ENCODE measurements around the gene DYNLT5. TPM values are rescaled to one million over a fixed set of nuclear protein-coding genes. Genes with fewer than 3 reads are reported as not detected.

The DYNLT5 gene
- total RNA-seq, 1 experiment from 2014 or later = not detected

DNA sequence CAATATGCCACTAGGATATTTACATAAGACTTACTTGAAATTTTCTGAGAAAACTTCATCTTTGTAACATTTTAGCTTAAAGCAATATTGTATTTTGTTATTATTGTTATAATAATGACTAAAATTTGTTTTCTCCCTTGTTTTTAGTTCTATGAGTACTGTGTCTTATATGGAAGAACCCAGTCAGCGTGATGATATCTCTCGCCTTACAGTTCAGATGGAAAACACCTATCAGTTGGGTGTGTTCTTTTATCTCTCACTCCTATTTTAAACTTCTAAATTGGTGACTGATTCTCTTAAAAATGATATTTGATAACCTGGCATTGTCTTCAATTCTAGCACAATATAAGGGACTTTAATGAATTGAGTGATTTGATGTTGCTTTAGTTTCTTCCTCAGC, 18.0 kb downstream of the DYNLT5 start:
- Histone ChIP-seq H3K9me2 (ENCODE audit: insufficient read depth) (no peaks in the 10 kb centered on the region), H3K36me3 (ENCODE audit: low read depth) (no peaks in the 10 kb centered on the region), H3K9me3 (ENCODE audit: insufficient read depth, low read depth) (no peaks in the 10 kb centered on the region), H3K4me2 (no peak overlapping the region), H3K79me2 (ENCODE audit: low read depth) (no peaks in the 10 kb centered on the region), H3K4me3 (no peak overlapping the region), H3K27me3 (ENCODE audit: insufficient read depth, low read depth) (no peaks in the 10 kb centered on the region), H3K27ac (no peak overlapping the region), H3K4me1 (replicated peaks; ENCODE audit: insufficient read depth) (no peaks in the 10 kb centered on the region), H2AFZ (no peak overlapping the region), H4K20me1 (ENCODE audit: insufficient read depth) (no peaks in the 10 kb centered on the region), H3F3A (ENCODE audit: insufficient read depth, low read depth) (no peaks in the 10 kb centered on the region)
- intact Hi-C loops (cut with micrococcal nuclease; ENCODE audit: unreplicated experiment) = no loop called here
- TF ChIP-seq EZH2 (IDR thresholded peaks at IDR 0.05; ENCODE audit: low read depth) = no peak
- TF ChIP-seq, protein P1, sequence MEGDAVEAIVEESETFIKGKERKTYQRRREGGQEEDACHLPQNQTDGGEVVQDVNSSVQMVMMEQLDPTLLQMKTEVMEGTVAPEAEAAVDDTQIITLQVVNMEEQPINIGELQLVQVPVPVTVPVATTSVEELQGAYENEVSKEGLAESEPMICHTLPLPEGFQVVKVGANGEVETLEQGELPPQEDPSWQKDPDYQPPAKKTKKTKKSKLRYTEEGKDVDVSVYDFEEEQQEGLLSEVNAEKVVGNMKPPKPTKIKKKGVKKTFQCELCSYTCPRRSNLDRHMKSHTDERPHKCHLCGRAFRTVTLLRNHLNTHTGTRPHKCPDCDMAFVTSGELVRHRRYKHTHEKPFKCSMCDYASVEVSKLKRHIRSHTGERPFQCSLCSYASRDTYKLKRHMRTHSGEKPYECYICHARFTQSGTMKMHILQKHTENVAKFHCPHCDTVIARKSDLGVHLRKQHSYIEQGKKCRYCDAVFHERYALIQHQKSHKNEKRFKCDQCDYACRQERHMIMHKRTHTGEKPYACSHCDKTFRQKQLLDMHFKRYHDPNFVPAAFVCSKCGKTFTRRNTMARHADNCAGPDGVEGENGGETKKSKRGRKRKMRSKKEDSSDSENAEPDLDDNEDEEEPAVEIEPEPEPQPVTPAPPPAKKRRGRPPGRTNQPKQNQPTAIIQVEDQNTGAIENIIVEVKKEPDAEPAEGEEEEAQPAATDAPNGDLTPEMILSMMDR (conservative IDR thresholded peaks at IDR 0.05) = no peak
- no peak for DNase-seq
- no TSS peak for BruUV-seq (replicated peaks)
- CTCF ChIA-PET = no interaction called here
- POLR2A ChIA-PET (ENCODE audit: unreplicated experiment) = no interaction called here

DNA sequence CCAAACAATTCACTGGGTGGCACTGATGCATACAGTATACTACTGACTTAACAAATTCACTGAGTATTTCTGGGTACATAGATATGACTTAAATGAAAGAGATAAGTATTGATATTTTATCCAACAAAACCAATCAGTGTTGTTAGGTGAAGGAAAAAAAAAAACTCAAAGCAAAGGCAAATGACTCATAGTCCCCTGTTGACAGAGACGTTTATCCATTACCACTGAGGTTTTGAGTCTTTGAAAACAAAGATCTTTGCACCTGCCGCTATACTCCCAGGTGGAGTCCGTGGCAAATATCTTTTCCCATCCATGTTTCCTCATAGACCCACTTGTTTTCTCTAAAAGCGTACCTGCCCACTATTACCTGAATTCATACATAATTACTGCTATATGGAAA, 18.4 kb downstream of the DYNLT5 start:
- ChIA-PET POLR2A (ENCODE audit: unreplicated experiment) (no interaction called here), CTCF (no interaction called here)
- no peaks in the 10 kb centered on the region for H3K4me1 ChIP-seq (replicated peaks; ENCODE audit: insufficient read depth)
- H3K36me3 ChIP-seq (ENCODE audit: low read depth) = no peaks in the 10 kb centered on the region
- no peak for DNase-seq
- no peaks in the 10 kb centered on the region for H3K9me2 ChIP-seq (ENCODE audit: insufficient read depth)
- H4K20me1 ChIP-seq (ENCODE audit: insufficient read depth) = no peaks in the 10 kb centered on the region
- no peak overlapping the region for H3K27ac ChIP-seq
- intact Hi-C loops (cut with micrococcal nuclease; ENCODE audit: unreplicated experiment) = no loop called here
- no peak overlapping the region for H3K4me3 ChIP-seq
- no peaks in the 10 kb centered on the region for H3F3A ChIP-seq (ENCODE audit: insufficient read depth, low read depth)
- no peaks in the 10 kb centered on the region for H3K79me2 ChIP-seq (ENCODE audit: low read depth)
- no peak overlapping the region for H3K4me2 ChIP-seq
- BruUV-seq (replicated peaks) = no TSS peak
- no peak for TF ChIP-seq EZH2 (IDR thresholded peaks at IDR 0.05; ENCODE audit: low read depth)
- TF ChIP-seq, protein P1 (conservative IDR thresholded peaks at IDR 0.05) = no peak
- H3K9me3 ChIP-seq (ENCODE audit: insufficient read depth, low read depth) = no peaks in the 10 kb centered on the region
- H3K27me3 ChIP-seq (ENCODE audit: insufficient read depth, low read depth) = no peaks in the 10 kb centered on the region
- no peak overlapping the region for H2AFZ ChIP-seq

DNA sequence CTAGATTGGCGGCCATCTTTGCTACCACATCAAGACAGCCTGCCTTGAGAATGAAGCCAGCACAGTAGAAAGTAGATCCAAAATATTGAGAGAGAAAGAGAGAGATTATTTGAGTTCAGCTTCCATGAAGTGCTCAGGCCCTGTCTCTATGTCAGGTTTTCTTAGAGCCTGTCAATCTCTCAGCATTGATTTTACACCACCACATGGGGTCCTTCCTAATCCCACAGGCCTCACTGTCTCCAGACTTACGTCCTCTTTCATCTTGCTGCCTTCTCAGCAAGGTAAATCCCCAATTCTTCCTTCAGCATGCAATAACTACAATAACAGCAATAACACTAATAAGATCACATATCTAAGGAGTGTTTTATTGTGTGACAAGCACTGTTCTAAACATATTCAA, 21.0 kb downstream of the DYNLT5 start:
- H3K4me2 ChIP-seq = no peak overlapping the region
- TF ChIP-seq, protein P1 (conservative IDR thresholded peaks at IDR 0.05) = no peak
- TF ChIP-seq EZH2 (IDR thresholded peaks at IDR 0.05; ENCODE audit: low read depth) = no peak
- H3K4me3 ChIP-seq = no peak overlapping the region
- no peaks in the 10 kb centered on the region for H3K27me3 ChIP-seq (ENCODE audit: insufficient read depth, low read depth)
- no TSS peak for BruUV-seq (replicated peaks)
- no peaks in the 10 kb centered on the region for H3K4me1 ChIP-seq (replicated peaks; ENCODE audit: insufficient read depth)
- no peaks in the 10 kb centered on the region for H3F3A ChIP-seq (ENCODE audit: insufficient read depth, low read depth)
- H3K36me3 ChIP-seq (ENCODE audit: low read depth) = no peaks in the 10 kb centered on the region
- no peak overlapping the region for H3K27ac ChIP-seq
- H4K20me1 ChIP-seq (ENCODE audit: insufficient read depth) = no peaks in the 10 kb centered on the region
- no peak for DNase-seq
- H3K9me3 ChIP-seq (ENCODE audit: insufficient read depth, low read depth) = no peaks in the 10 kb centered on the region
- POLR2A ChIA-PET (ENCODE audit: unreplicated experiment) = no interaction called here
- CTCF ChIA-PET = interaction anchor here (0.8 kb wide), 1 partner anchor 223 kb away, joined by 4 read pairs; no protein-coding TSS in a partner anchor
- no peak overlapping the region for H2AFZ ChIP-seq
- H3K79me2 ChIP-seq (ENCODE audit: low read depth) = no peaks in the 10 kb centered on the region
- H3K9me2 ChIP-seq (ENCODE audit: insufficient read depth) = no peaks in the 10 kb centered on the region
- intact Hi-C loops (cut with micrococcal nuclease; ENCODE audit: unreplicated experiment) = no loop called here
